Activated CD4-positive, alpha-beta T cell treated with anti-CD3 and anti-CD28 coated beads for 36 hours (primary cell): Measurements from ENCODE around the gene SMIM43. TPM values are rescaled to one million over a fixed set of nuclear protein-coding genes. Genes with fewer than 3 reads are reported as not detected.

Experiments
- ATAC-seq: fragments of 200-7000 bp; cut with Tn5 transposase; one replicate; pipeline ENCODE4 v1.10.0; 2021; ENCODE audit warnings: mild to moderate bottlenecking, moderate library complexity
- CTCF ChIA-PET: fragments of 350-600 bp; sonication (Branson Sonifier 250); formaldehyde crosslinking; loops from one replicate; lab custom pipeline; 2021; ENCODE audit warnings: antibody characterized with exemption; lab: Charles Lee
- POLR2A ChIA-PET: fragments of 350-600 bp; sonication (Branson Sonifier 250); formaldehyde crosslinking; loops from one replicate; lab custom pipeline; 2021; ENCODE audit warnings: antibody characterized with exemption, inconsistent platforms; lab: Charles Lee
- DNase-seq: peaks from one replicate; pipeline ENCODE4 v3.0.0-alpha.2; 2020
- H3K27ac Mint-ChIP-seq: one replicate; pipeline ENCODE4 v1.8.0; 2021; ENCODE audit warnings: mixed read lengths
- H3K27me3 Mint-ChIP-seq: one replicate; pipeline ENCODE4 v1.8.0; 2021; ENCODE audit warnings: mixed read lengths
- H3K36me3 Mint-ChIP-seq: one replicate; pipeline ENCODE4 v1.8.0; 2021; ENCODE audit warnings: low read depth, mixed read lengths
- H3K4me1 Mint-ChIP-seq: one replicate; pipeline ENCODE4 v1.8.0; 2021; ENCODE audit warnings: mixed read lengths
- H3K4me3 Mint-ChIP-seq: one replicate; pipeline ENCODE4 v1.8.0; 2021; ENCODE audit warnings: mild to moderate bottlenecking, moderate library complexity, mixed read lengths
- H3K9me3 Mint-ChIP-seq: one replicate; pipeline ENCODE4 v1.8.0; 2021; ENCODE audit warnings: low read depth, mixed read lengths
- intact Hi-C, 2 experiments: fragments of 100-400 bp; cut with DNase I in 1 of 2; cut with micrococcal nuclease in 1 of 2; formaldehyde crosslinking; loops; one replicate each; pipeline versions ENCODE4 v1.14.2 to v1.15.1; 2022 to 2024; cut with DNase I, micrococcal nuclease
- total RNA-seq, 2 experiments: library from RNA; stranded (reverse); gene quantifications; one replicate each; pipeline ENCODE4 v1.2.3, GENCODE V29; 2021

SMIM43 gene
- total RNA-seq, 2 experiments from 2014 or later: not detected

- POLR2A ChIA-PET: no interaction called here
- Mint-ChIP-seq H3K36me3 (no peaks in the 10 kb centered on the region), H3K9me3 (no peaks in the 10 kb centered on the region), H3K27me3 (peaks cover 31% of the 10 kb centered on the region), H3K4me1 (peaks cover 14% of the 10 kb centered on the region), H3K4me3 (no peak overlapping the region), H3K27ac (no peak overlapping the region)
- CTCF ChIA-PET: no interaction called here
- ATAC-seq: no peak
- intact Hi-C loops: no loop called here
- DNase-seq: no peak
Measured at GRCh38 chr4:121714548-121714947, 50.4 kb downstream of the SMIM43 start.

- H3K36me3 Mint-ChIP-seq: no peaks in the 10 kb centered on the region
- no peaks in the 10 kb centered on the region for H3K9me3 Mint-ChIP-seq
- H3K27ac Mint-ChIP-seq: no peak overlapping the region
- peaks cover 39% of the 10 kb centered on the region for H3K27me3 Mint-ChIP-seq
- peaks cover 15% of the 10 kb centered on the region for H3K4me1 Mint-ChIP-seq
- no peak for ATAC-seq
- ChIA-PET POLR2A (no interaction called here), CTCF (interaction anchor here (1.1 kb wide), 1 partner anchor 46 kb away, joined by 3 read pairs; no protein-coding TSS in a partner anchor)
- intact Hi-C loops: no loop called here
- DNase-seq: no peak
- H3K4me3 Mint-ChIP-seq: no peak overlapping the region
Measured at GRCh38 chr4:121712783-121713182, 52.2 kb downstream of the SMIM43 start.

GRCh38 chr4:121712001-121712651, 52.8 kb downstream of the SMIM43 start:
- ATAC-seq: no peak
- Mint-ChIP-seq H3K4me1 (peaks cover 22% of the 10 kb centered on the region), H3K36me3 (no peaks in the 10 kb centered on the region), H3K27ac (no peak overlapping the region), H3K4me3 (no peak overlapping the region), H3K27me3 (peaks cover 39% of the 10 kb centered on the region), H3K9me3 (no peaks in the 10 kb centered on the region)
- POLR2A ChIA-PET: no interaction called here
- CTCF ChIA-PET: interaction anchor here (1.1 to 1.4 kb wide), 2 partner anchors 10 to 45 kb away, joined by 3 to 4 read pairs; no protein-coding TSS in a partner anchor
- intact Hi-C loops: no loop called here
- no peak for DNase-seq

GRCh38 chr4:121711263-121712000, 53.5 kb downstream of the SMIM43 start:
- intact Hi-C loops: loop anchor here in 1 of 2 experiments (2.0 kb wide), 1 partner anchor 15 kb away; the partner anchor contains the start of gene ANXA5
- H3K27ac Mint-ChIP-seq: no peak overlapping the region
- no peaks in the 10 kb centered on the region for H3K9me3 Mint-ChIP-seq
- ChIA-PET CTCF (interaction anchor here (1.1 to 1.4 kb wide), 2 partner anchors 10 to 44 kb away, joined by 3 to 4 read pairs; no protein-coding TSS in a partner anchor), POLR2A (no interaction called here)
- peak; percentile 74 for DNase-seq
- H3K4me3 Mint-ChIP-seq: no peak overlapping the region
- no peaks in the 10 kb centered on the region for H3K36me3 Mint-ChIP-seq
- H3K27me3 Mint-ChIP-seq: peaks cover 40% of the 10 kb centered on the region
- H3K4me1 Mint-ChIP-seq: peaks cover 29% of the 10 kb centered on the region
- peak; percentile 40 for ATAC-seq

GRCh38 chr4:121709766-121710405, 55.1 kb downstream of the SMIM43 start:
- intact Hi-C loops: loop anchor here (2.0 to 5.0 kb wide), 2 partner anchors 13 to 453 kb away; partner anchors contain the start of gene ANXA5 (in 1 of the 2)
- H3K4me1 Mint-ChIP-seq: peaks cover 31% of the 10 kb centered on the region
- no peaks in the 10 kb centered on the region for H3K36me3 Mint-ChIP-seq
- no peak overlapping the region for H3K4me3 Mint-ChIP-seq
- ChIA-PET POLR2A (no interaction called here), CTCF (interaction anchor here (0.8 kb wide), 1 partner anchor 160 kb away, joined by 3 read pairs; the partner anchor contains the start of gene BBS7)
- no peaks in the 10 kb centered on the region for H3K9me3 Mint-ChIP-seq
- no peak overlapping the region for H3K27ac Mint-ChIP-seq
- H3K27me3 Mint-ChIP-seq: peaks cover 36% of the 10 kb centered on the region
- ATAC-seq (no peak), DNase-seq (no peak)

Other genes with a start within 250 kb of the SMIM43 start
- gene ANXA5, start 68.2 kb downstream of the SMIM43 start, total RNA-seq: 100 to 1,000 TPM; 105 to 117 TPM
- 10 to 100 TPM; 85.4 to 94.5 TPM for gene EXOSC9, start 36.2 kb upstream of the SMIM43 start, total RNA-seq
- 100 to 1,000 TPM; 113 to 118 TPM for gene CCNA2, start 58.7 kb upstream of the SMIM43 start, total RNA-seq
- gene BBS7, start 105.3 kb upstream of the SMIM43 start, total RNA-seq: 10 to 100 TPM; 15.0 to 16.3 TPM
- gene TRPC3, start 186.9 kb upstream of the SMIM43 start, total RNA-seq: 1 to 10 TPM in 1 of 2 experiments, under 1 TPM in 1; 0.95 to 1.1 TPM